Measurements from ENCODE around the gene TFF2.

Gene TFF2

GRCh38 chr21:42346866-42347600 lies 3.8 kb downstream of the TFF2 start:
- DNase-seq (ENCODE audit: low spot score) = no peak

DNA sequence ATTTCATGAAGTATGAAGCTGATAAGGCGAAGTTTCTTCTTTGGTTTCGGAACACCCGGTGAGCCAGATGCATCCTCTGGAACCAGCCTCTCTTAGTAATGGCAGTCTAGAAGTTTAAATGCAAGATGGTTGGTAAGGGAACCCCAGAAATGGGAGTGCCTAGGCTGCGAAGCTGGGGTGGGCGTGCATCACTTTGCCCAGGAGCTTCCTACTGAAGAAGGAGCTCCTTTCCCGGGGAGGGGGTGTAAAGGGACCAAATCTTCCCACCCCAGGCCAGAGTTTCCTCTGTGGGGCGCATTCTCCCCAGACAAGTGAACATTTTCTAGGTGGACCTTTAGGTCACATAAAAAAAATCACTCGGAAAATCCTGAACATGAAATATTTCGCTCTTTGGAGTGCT lies 4.4 kb downstream of the TFF2 start:
- DNase-seq (ENCODE audit: low spot score) = no peak

GRCh38 chr21:42344631-42345030 lies 6.2 kb downstream of the TFF2 start:
- no peak for DNase-seq (ENCODE audit: low spot score)

DNA sequence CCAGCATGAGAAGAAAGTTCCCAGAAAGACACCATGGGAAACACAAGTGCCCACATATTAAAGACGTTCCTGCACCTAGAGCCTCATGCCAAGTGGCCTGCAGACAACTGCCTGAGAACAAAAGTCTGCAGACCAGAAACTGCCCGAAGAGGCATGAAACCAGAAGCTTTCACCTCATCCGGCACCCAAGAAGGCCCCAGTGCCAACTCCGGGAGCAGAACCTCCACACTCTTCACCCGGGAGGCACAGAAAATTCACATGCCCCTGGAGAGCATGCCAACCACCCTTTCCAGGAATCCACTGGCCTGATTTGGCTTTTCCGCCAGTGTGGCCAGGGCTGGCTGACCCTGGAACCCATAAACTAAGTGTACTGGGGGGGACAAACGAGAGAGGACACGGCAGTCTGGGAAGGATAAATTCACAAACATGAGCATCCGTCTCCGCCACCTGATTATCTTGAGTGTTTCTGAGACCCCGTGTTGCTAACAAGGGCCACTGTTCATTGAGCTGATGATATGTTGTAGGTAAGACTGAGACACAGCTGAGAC lies 6.8 kb downstream of the TFF2 start:
- no peak for DNase-seq (ENCODE audit: low spot score)

DNA sequence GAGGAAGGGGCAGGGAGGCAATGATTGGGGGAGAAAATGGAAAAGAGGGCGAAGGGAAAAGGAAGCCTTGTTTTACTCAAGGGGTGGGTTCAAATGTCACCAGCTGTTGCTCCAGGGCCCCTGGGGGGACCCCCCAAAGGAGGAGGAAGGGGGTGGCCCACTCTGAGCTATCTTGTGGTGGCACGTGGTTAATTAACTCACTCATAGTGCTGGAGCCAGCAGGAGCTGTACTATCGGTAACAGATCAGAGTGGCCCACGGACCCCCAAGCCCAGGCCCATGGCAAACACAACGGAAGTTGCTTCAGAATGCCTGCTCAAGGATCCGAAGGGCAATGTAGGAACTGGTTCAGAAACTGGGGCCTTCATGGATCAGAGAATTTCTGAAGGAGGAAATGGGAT lies 7.2 kb downstream of the TFF2 start:
- DNase-seq (ENCODE audit: low spot score) = no peak

DNA sequence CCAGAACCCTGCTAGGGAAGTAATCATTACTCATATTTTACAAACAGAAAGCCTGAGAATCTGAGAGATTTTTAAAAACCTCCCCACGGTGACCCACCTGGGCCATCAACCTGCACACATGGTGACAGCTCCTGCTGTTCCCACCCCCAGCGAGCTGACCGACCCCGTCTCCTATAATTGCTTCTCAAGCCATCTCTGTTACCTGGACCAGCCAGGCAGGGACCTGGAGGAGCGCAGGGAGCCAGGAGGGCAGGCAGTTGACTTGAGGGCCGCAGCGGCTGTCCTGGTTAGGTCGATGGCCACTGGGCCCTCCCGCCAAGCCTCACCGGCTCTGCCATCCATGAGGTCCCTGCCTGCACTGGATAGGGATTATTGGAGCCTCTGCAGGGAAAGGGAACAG lies 7.7 kb downstream of the TFF2 start:
- DNase-seq (ENCODE audit: low spot score) = no peak

DNA sequence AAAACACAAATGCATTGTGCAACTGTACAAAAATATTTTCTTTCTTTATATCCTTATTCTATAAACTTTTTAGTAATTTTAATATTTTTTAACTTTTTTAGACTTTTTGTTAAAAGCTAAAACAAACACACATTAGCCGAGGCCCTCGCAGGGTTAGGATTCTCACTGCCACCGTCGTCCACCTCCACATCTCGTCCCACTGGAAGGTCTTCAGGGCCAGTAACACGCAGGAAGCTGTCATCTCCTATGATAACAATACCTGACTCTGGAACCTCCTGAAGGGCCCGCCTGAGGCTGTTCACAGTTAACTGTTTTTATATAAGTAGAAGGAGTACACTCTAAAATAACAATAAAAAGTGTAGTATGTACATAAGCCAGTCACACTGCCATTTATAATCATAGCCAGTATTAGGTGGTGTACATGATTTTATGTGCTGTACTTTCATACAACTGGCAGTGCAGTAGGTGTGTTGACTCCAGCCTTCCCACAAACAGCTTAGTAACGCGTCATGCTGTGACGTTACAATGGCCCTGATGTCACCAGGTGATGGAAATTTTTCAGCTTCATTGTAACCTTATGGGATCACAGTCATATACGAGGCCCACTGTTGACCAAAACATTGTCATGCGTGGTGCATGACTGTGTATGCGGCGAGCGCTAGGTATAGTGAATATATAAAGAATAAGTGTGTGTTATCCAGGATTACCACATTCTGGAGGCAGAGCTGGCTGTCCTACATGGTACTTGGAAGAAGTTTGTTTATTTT lies 8.8 kb downstream of the TFF2 start:
- no peak for DNase-seq (ENCODE audit: low spot score)

DNA sequence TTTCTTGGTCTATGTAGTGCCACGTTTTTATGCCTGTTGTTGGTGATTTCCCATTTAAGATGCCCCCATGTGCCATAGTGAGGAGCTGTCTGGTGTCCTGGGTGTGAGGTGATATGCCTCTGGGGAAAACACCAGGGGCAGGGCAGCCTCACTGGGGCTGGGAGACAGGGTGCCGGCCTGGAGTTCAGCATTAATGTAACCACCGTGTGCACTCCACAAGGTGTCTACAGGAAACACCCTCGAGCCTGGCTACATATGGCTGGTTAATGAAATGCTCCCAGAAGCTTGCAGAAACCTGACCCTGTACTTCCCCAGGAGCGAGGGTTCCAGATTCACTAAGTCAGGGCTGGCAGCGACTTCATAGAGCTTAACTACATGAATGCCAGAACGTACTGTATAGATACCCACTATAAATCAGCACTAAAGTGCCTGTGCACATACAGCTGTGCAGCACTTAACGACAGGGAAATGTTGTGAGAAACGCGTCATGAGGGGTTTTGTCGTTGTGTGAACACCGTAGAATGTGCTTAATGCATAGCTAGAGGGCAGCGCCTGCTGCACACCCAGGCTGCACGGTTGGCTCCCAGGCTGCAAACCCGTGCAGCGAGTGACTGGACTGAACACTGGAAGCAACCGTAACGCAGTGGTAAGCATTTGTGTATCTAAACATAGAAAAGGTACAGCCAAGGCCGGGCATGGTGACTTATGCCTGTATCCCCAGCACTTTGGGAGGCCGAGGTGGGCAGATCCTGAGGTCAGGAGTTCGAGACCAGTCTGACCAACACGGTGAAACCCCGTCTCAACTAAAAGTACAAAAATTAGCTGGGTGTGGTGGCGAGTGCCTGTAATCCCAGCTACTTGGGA lies 10.4 kb downstream of the TFF2 start:
- no peak for DNase-seq (ENCODE audit: low spot score)

GRCh38 chr21:42338729-42339715 lies 11.8 kb downstream of the TFF2 start:
- no peak for DNase-seq (ENCODE audit: low spot score)

DNA sequence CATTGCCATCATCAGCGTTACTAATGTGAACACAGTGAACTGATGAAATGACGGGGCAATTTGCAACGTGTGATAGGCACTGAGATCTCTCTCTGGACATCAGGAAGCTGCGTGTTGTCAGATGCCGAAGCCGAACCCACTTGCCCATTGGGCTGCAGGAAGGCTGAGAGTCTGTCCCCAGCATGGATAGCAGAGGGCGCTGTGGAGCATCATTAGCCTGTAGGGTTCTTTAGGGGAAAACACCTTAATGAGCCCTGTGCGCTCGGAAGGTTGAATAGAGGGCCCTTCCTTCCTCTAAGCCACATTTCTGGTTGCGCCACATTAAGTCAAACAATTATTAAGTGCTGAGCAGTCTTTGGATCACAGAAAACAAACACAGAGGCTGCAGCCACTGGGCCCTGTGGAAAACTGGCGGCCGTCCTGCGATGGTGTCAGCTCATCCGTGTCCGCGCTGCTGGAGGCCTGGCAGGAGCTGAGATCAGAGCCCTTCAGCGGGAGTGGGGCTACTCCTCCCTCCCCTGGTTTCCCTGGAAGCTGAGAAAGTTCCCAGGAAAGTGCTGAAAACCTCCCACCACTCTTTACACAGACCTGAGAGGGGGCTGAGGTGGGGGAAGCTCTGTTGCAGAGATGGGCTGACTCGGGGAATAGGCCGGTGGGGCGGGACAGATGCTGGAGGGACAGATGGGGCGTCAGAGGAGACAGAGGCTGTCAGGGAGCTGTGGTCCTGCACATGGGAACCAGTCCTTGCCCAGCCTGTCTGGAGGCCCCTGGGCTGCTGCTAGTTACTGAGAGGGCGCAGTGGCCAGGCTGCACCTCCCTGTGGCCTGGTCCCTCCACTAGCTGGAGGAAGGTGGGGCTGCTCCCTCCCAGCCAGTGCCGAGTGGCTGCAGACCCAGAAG lies 12.7 kb downstream of the TFF2 start:
- DNase-seq (ENCODE audit: low spot score) = peak; percentile 26

- DNase-seq (ENCODE audit: low spot score) = no peak
Measured at GRCh38 chr21:42337276-42337675, 13.5 kb downstream of the TFF2 start.

DNA sequence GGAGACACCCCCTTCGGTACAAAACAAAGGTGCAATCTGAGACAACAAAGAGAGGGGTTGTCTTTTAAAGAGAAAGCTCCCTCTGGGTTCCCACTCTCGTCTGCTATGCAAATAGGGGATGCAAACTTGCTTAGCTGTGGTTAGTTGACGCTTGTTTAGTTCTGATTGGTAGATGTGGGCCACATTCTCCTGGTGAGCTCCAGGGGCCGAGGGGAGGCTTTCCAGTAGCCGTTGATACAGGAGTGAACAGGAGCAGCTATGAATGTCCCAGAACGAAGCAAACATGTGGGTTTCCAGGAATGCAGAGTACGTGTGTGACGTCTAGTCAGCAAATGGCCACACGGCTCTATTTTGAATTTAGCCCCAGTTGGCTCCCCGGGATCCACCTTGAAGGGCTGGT lies 14.7 kb downstream of the TFF2 start:
- no peak for DNase-seq (ENCODE audit: low spot score)

GRCh38 chr21:42332557-42333317 lies 18.1 kb downstream of the TFF2 start:
- no peak for DNase-seq (ENCODE audit: low spot score)

DNA sequence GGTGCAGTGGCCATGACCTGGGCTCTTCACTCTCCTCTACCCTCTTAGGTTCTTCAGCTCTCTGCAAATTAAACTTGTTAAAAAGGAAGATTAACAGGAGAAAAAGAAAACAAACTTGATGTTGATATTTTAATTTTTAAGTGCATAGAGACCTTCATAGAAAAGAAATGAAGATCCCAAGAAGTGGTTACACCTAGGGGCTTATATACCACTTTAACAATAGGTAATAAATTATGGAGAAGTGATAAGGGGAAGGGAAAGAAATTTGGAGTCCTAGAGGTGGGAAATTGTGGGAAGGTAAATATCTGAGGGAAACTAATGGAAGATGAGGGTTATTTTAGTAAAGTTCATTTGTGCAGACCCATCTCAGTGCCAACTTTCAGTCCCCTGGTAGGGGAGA lies 19.1 kb downstream of the TFF2 start:
- DNase-seq (ENCODE audit: low spot score) = no peak

DNA sequence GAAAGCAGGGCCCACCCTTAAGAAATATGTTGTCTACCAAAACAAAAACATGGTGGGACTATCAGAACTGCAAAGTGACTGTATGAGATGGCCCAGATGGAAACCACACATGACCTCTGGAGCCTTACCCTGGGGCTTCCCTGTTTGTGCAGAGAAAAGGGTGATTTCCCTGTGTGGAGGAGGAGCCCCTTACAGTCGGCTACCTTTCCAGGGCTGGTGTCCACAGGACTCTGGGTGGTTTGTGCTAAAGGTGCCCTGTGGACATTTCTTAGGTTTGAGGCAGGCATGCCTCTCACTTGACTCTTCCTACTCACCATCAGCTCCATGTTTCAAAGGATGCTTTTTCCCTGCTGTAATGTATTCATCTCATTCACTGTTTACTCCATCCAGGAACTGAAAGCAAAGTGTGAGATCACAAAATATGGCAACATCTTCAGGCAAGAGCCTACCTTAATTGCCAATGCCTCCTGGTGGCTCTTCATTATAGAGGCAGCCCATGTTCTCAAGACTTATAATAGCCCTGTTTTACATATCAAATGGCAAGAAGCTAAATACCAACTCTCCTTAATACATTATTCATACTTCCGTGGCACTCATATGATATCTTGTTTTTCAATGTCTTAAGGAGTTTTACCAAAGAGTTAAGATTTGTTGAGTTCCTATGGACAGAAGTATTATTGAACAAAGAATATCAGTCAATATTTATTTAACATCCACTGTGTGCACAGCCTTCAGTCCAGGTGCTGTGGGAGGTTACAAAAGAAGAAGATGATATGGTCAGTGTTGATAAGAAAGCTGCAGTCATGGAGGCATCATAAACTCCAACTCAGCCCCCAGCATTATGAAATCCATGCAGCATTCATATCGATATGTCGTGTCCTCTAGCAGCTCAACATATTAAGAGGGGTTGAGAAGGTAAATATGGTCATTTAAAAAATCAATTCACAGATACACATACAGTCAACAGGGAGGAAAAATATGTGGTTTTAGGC lies 20.1 kb downstream of the TFF2 start:
- DNase-seq (ENCODE audit: low spot score) = no peak

GRCh38 chr21:42324896-42325295 lies 25.9 kb downstream of the TFF2 start:
- DNase-seq (ENCODE audit: low spot score) = no peak

GRCh38 chr21:42321845-42322244 lies 28.9 kb downstream of the TFF2 start:
- DNase-seq (ENCODE audit: low spot score) = no peak

DNA sequence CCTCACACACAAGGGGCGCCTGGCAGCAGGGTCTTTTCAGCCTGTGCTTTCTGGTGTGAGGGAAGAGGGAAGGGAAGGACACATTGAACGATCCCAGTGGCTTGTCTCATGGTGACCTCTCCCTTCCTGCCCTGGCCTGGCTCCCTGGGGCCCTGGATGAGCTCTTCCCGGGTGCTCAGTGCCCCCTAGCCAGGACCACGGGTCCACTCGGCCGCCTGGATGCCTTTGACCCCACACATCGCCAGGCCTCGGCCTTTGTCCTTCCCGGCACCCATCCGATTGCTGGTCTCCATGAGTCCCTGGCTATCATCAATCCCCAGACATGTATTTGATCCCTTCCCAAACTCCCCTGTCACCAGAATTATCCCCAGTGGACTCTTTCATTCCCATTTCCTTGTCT lies 29.6 kb downstream of the TFF2 start:
- no peak for DNase-seq (ENCODE audit: low spot score)
